ENCODE data around the gene HK1.

DNA sequence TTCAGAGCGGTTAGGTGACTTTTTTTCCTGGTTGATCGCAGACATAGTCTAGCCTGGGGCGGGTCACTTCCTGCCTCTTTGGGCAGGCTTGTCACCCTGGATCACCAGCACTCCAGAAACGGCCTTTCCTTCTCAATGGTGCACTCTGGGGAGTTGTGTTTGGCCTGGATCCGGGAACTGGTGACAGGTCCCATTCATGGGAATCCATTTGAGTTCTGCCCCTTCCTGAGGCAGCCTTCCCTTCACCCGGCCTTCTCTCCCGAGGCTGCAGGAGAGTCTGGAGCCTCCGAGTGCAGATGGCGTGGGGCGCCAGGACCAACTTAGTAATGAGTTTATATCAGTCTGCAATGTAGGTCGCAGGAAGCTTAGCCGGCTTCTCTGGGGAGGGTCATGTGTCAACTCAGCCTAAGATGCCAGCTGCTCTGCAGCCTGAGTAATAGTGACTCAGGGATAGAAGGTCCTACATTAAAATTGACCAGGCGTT lies 84.2 kb downstream of the HK1 start:
- TF ChIP-seq CTCF (conservative IDR thresholded peaks at IDR 0.05 in 1 of 2, IDR thresholded peaks at IDR 0.05 in 1 of 2; ENCODE audit: low read depth in 1 of 2, low read length in 2 of 2) (no peak), EZH2 (IDR thresholded peaks at IDR 0.05; ENCODE audit: low read length, missing control alignments) (no peak)
